Naive thymus-derived CD4-positive, alpha-beta T cell (primary cell): ENCODE results near the gene RPTOR. TPM values are rescaled to one million over a fixed set of nuclear protein-coding genes. Genes with fewer than 3 reads are reported as not detected.
A peak's percentile ranks its signal among the peaks of the same experiment; 100 is the strongest.
"Not testable (repeated sequence)": the region's sequence is repeated elsewhere in the genome, so short reads cannot be mapped to it uniquely, and the experiment has no call there.

ENCODE experiments used
- ATAC-seq: fragments of 150-1000 bp; cut with Tn5 transposase; 2 replicates; pipeline ENCODE4 v1.10.0; 2021; ENCODE audit warnings: mild to moderate bottlenecking, moderate library complexity
- CTCF ChIA-PET: fragments of 350-600 bp; sonication (Branson Sonifier 250); formaldehyde crosslinking; loops from one replicate; lab custom pipeline; 2021; ENCODE audit warnings: antibody characterized with exemption; lab: Charles Lee
- POLR2A ChIA-PET: fragments of 350-600 bp; sonication (Branson Sonifier 250); formaldehyde crosslinking; loops from one replicate; lab custom pipeline; 2021; ENCODE audit warnings: antibody characterized with exemption, inconsistent platforms; lab: Charles Lee
- DNase-seq, 9 donors: peaks; one replicate each; pipeline versions ENCODE4 v3.0.0 to v3.0.0-alpha.2; 2020 to 2022; ENCODE audit warnings: mixed read lengths in 1 of 9
- H3K27ac ChIP-seq: one replicate; pipeline ENCODE4 v1.7.0; 2013; ENCODE audit warnings: mild to moderate bottlenecking, low read depth, low read length, moderate library complexity
- H3K27me3 ChIP-seq, 2 donors: one replicate each; pipeline ENCODE4 v1.7.0; 2013; ENCODE audit warnings: low read length in 2 of 2, mild to moderate bottlenecking in 2 of 2, moderate library complexity in 2 of 2; ENCODE audit not compliant: control insufficient read depth in 2 of 2, insufficient read depth in 2 of 2
- H3K36me3 ChIP-seq, 3 experiments: 1 replicate in 2 of 3; 2 replicates in 1 of 3; pipeline ENCODE4 v1.7.0; 2013; ENCODE audit warnings: low read length in 3 of 3, mild to moderate bottlenecking in 3 of 3, moderate library complexity in 1 of 3; ENCODE audit not compliant: insufficient read depth in 3 of 3, control insufficient read depth in 2 of 3
- H3K4me1 ChIP-seq, 2 donors: one replicate each; pipeline ENCODE4 v1.7.0; 2013; ENCODE audit warnings: low read length in 2 of 2, mild to moderate bottlenecking in 2 of 2, moderate library complexity in 1 of 2; ENCODE audit not compliant: control insufficient read depth in 2 of 2, insufficient read depth in 2 of 2
- H3K4me3 ChIP-seq: 2 replicates; pipeline ENCODE4 v1.7.0; 2013; ENCODE audit warnings: mild to moderate bottlenecking, low read length
- H3K9me3 ChIP-seq, 3 experiments: 1 replicate in 2 of 3; 2 replicates in 1 of 3; pipeline ENCODE4 v1.7.0; 2013; ENCODE audit warnings: low read length in 3 of 3; ENCODE audit not compliant: control insufficient read depth in 2 of 3
- H3K27ac Mint-ChIP-seq, 9 donors: one replicate each; pipeline ENCODE4 v1.8.0; 2020 to 2022; ENCODE audit warnings: mixed read lengths in 9 of 9, mild to moderate bottlenecking in 8 of 9, moderate library complexity in 5 of 9, inconsistent platforms in 2 of 9
- H3K27me3 Mint-ChIP-seq, 5 donors: one replicate each; pipeline ENCODE4 v1.8.0; 2021 to 2022; ENCODE audit warnings: mixed read lengths in 5 of 5, mild to moderate bottlenecking in 1 of 5
- H3K36me3 Mint-ChIP-seq, 5 donors: one replicate each; pipeline ENCODE4 v1.8.0; 2020 to 2022; ENCODE audit warnings: mixed read lengths in 5 of 5, mild to moderate bottlenecking in 3 of 5, inconsistent platforms in 1 of 5
- H3K4me1 Mint-ChIP-seq, 7 donors: one replicate each; pipeline ENCODE4 v1.8.0; 2020 to 2022; ENCODE audit warnings: mixed read lengths in 7 of 7, mild to moderate bottlenecking in 3 of 7, inconsistent platforms in 1 of 7
- H3K4me3 Mint-ChIP-seq, 10 donors: one replicate each; pipeline ENCODE4 v1.8.0; 2020 to 2022; ENCODE audit warnings: mild to moderate bottlenecking in 10 of 10, mixed read lengths in 10 of 10, moderate library complexity in 6 of 10, inconsistent platforms in 2 of 10
- H3K9me3 Mint-ChIP-seq, 11 donors: one replicate each; pipeline ENCODE4 v1.8.0; 2020 to 2022; ENCODE audit warnings: mixed read lengths in 11 of 11, mild to moderate bottlenecking in 4 of 11, inconsistent platforms in 1 of 11, moderate library complexity in 1 of 11
- intact Hi-C, 2 donors: fragments of 100-400 bp; cut with micrococcal nuclease; formaldehyde crosslinking; loops; one replicate each; pipeline ENCODE4 v1.15.1; 2023
- polyA plus RNA-seq, 2 donors: library from polyadenylated mRNA; unstranded; fragments of 300-500 nt; fragmentation: Illumina TruSeq; gene quantifications; one replicate each; pipeline ENCODE4 v1.2.3, GENCODE V29; 2021
- total RNA-seq, 6 experiments: library from RNA in 5 of 6; stranded (reverse) in 5 of 6; gene quantifications; 1 replicate in 5 of 6; 2 replicates in 1 of 6; pipeline ENCODE4 v1.2.3 and lab custom pipeline; 2021 to 2026

RPTOR gene
- total and polyA plus RNA-seq, 7 experiments from 2014 or later = 10.9 to 89.8 (median 59.9) TPM

- H3K9me3 ChIP-seq = no peaks in the 10 kb centered on the region
- DNase-seq (peak in 1 of 9 donors; percentile 18), ATAC-seq (no peak)
- Mint-ChIP-seq H3K9me3 (peaks cover 0 to 15% (median 3%) of the 10 kb centered on the region in 11 donors), H3K36me3 (peaks cover 4 to 33% (median 13%) of the 10 kb centered on the region in 5 donors), H3K27ac (peak overlapping the region; percentile 38 to 88 (median 76)), H3K4me1 (peaks cover 24 to 80% (median 65%) of the 10 kb centered on the region in 7 donors), H3K4me3 (peak overlapping the region in 6 of 10 donors; percentile 1 to 60 (median 37)), H3K27me3 (no peaks in the 10 kb centered on the region)
- POLR2A ChIA-PET = no interaction called here
- no peak overlapping the region for H3K4me3 ChIP-seq
- no peak overlapping the region for H3K27ac ChIP-seq
- CTCF ChIA-PET = interaction anchor here (1.7 kb wide), 1 partner anchor 120 kb away, joined by 5 read pairs; no protein-coding TSS in a partner anchor
- no peaks in the 10 kb centered on the region for H3K36me3 ChIP-seq
- intact Hi-C loops = no loop called here
- H3K4me1 ChIP-seq = no peaks in the 10 kb centered on the region
- H3K27me3 ChIP-seq = no peaks in the 10 kb centered on the region
Measured at GRCh38 chr17:80695979-80696378, 151.3 kb downstream of the RPTOR start.

GRCh38 chr17:80696456-80696855 is 151.8 kb downstream of the RPTOR start:
- H3K4me3 Mint-ChIP-seq = peak overlapping the region in 1 of 10 donors; percentile 45
- H3K9me3 ChIP-seq = no peaks in the 10 kb centered on the region
- peaks cover 24 to 80% (median 64%) of the 10 kb centered on the region in 7 donors for H3K4me1 Mint-ChIP-seq
- CTCF ChIA-PET = interaction anchor here (0.6 to 1.7 kb wide), 2 partner anchors 43 to 121 kb away, joined by 3 to 5 read pairs; no protein-coding TSS in a partner anchor
- peaks cover 0 to 15% (median 3%) of the 10 kb centered on the region in 11 donors for H3K9me3 Mint-ChIP-seq
- DNase-seq (no peak), ATAC-seq (no peak)
- no peaks in the 10 kb centered on the region for H3K27me3 Mint-ChIP-seq
- no peaks in the 10 kb centered on the region for H3K27me3 ChIP-seq
- peak overlapping the region in 6 of 9 donors; percentile 33 to 82 (median 64) for H3K27ac Mint-ChIP-seq
- intact Hi-C loops = no loop called here
- peaks cover 3 to 32% (median 8%) of the 10 kb centered on the region in 5 donors for H3K36me3 Mint-ChIP-seq
- no peaks in the 10 kb centered on the region for H3K36me3 ChIP-seq
- no peak overlapping the region for H3K4me3 ChIP-seq
- POLR2A ChIA-PET = no interaction called here
- H3K4me1 ChIP-seq = no peaks in the 10 kb centered on the region
- no peak overlapping the region for H3K27ac ChIP-seq

- Histone ChIP-seq H3K9me3 (no peaks in the 10 kb centered on the region), H3K27ac (no peak overlapping the region), H3K4me3 (no peak overlapping the region), H3K27me3 (no peaks in the 10 kb centered on the region), H3K4me1 (no peaks in the 10 kb centered on the region), H3K36me3 (no peaks in the 10 kb centered on the region)
- intact Hi-C loops = no loop called here
- Mint-ChIP-seq H3K36me3 (peaks cover 0 to 33% (median 5%) of the 10 kb centered on the region in 5 donors), H3K4me1 (peaks cover 24 to 81% (median 63%) of the 10 kb centered on the region in 7 donors), H3K27ac (peak overlapping the region in 5 of 9 donors; percentile 14 to 53 (median 36)), H3K9me3 (peaks cover 0 to 15% (median 3%) of the 10 kb centered on the region in 11 donors), H3K27me3 (no peaks in the 10 kb centered on the region), H3K4me3 (peak overlapping the region in 1 of 10 donors; percentile 14)
- ATAC-seq = no peak
- DNase-seq = peak in 1 of 9 donors; percentile 18
- POLR2A ChIA-PET = no interaction called here
- CTCF ChIA-PET = interaction anchor here (0.6 to 1.7 kb wide), 2 partner anchors 43 to 121 kb away, joined by 3 to 5 read pairs; no protein-coding TSS in a partner anchor
Measured at GRCh38 chr17:80696964-80697363, 152.3 kb downstream of the RPTOR start.

- Histone ChIP-seq H3K4me3 (no peak overlapping the region), H3K36me3 (no peaks in the 10 kb centered on the region), H3K4me1 (peaks cover 10 to 11% of the 10 kb centered on the region in 2 donors), H3K9me3 (no peaks in the 10 kb centered on the region), H3K27me3 (no peaks in the 10 kb centered on the region), H3K27ac (no peak overlapping the region)
- ChIA-PET POLR2A (interaction anchor here (0.7 kb wide), 1 partner anchor 41 kb away, joined by 3 read pairs; no protein-coding TSS in a partner anchor), CTCF (no interaction called here)
- no peak overlapping the region for H3K4me3 Mint-ChIP-seq
- ATAC-seq (no peak), DNase-seq (no peak)
- H3K27me3 Mint-ChIP-seq = no peaks in the 10 kb centered on the region
- H3K27ac Mint-ChIP-seq = peak overlapping the region in 2 of 9 donors; percentile 44 to 87
- H3K4me1 Mint-ChIP-seq = peaks cover 31 to 92% (median 73%) of the 10 kb centered on the region in 7 donors
- intact Hi-C loops = no loop called here
- H3K9me3 Mint-ChIP-seq = peaks cover 4 to 22% (median 6%) of the 10 kb centered on the region in 11 donors
- peaks cover 5 to 45% (median 10%) of the 10 kb centered on the region in 5 donors for H3K36me3 Mint-ChIP-seq
Measured at GRCh38 chr17:80698297-80698696, 153.7 kb downstream of the RPTOR start.

GRCh38 chr17:80699205-80699604 is 154.6 kb downstream of the RPTOR start:
- H3K9me3 ChIP-seq, H3K36me3 ChIP-seq, H3K27me3 Mint-ChIP-seq, H3K27me3 ChIP-seq, ATAC-seq, H3K4me3 Mint-ChIP-seq, H3K4me3 ChIP-seq, H3K27ac ChIP-seq, intact Hi-C loops: not testable (repeated sequence)
- DNase-seq = peak in 1 of 9 donors; percentile 13
- Mint-ChIP-seq H3K9me3 (peaks cover 4 to 26% (median 7%) of the 10 kb centered on the region in 11 donors), H3K4me1 (peaks cover 38 to 97% (median 81%) of the 10 kb centered on the region in 7 donors), H3K36me3 (peaks cover 9 to 54% (median 15%) of the 10 kb centered on the region in 5 donors), H3K27ac (peak overlapping the region in 1 of 9 donors; percentile 43)
- CTCF ChIA-PET = interaction anchor here (0.8 kb wide), 1 partner anchor 497 kb away, joined by 3 read pairs; no protein-coding TSS in a partner anchor
- POLR2A ChIA-PET = interaction anchor here (0.7 to 1.0 kb wide), 2 partner anchors 11 to 42 kb away, joined by 3 read pairs; no protein-coding TSS in a partner anchor
- peaks cover 19 to 20% of the 10 kb centered on the region in 2 donors for H3K4me1 ChIP-seq

- DNase-seq = no peak
- no peaks in the 10 kb centered on the region for H3K36me3 ChIP-seq
- H3K4me3 Mint-ChIP-seq = peak overlapping the region in 1 of 10 donors; percentile 5
- no peaks in the 10 kb centered on the region for H3K27me3 Mint-ChIP-seq
- ChIA-PET POLR2A (interaction anchor here (0.7 to 2.6 kb wide), 3 partner anchors 8 to 64 kb away, joined by 3 to 10 read pairs (median 5); no protein-coding TSS in a partner anchor), CTCF (interaction anchor here (0.6 kb wide), 1 partner anchor 77 kb away, joined by 3 read pairs; no protein-coding TSS in a partner anchor)
- no peaks in the 10 kb centered on the region for H3K27me3 ChIP-seq
- no peak for ATAC-seq
- peaks cover 47 to 97% (median 82%) of the 10 kb centered on the region in 7 donors for H3K4me1 Mint-ChIP-seq
- peaks cover 11 to 69% (median 18%) of the 10 kb centered on the region in 5 donors for H3K36me3 Mint-ChIP-seq
- H3K4me1 ChIP-seq = peaks cover 26 to 35% of the 10 kb centered on the region in 2 donors
- H3K4me3 ChIP-seq = no peak overlapping the region
- peaks cover 4 to 28% (median 7%) of the 10 kb centered on the region in 11 donors for H3K9me3 Mint-ChIP-seq
- no peaks in the 10 kb centered on the region for H3K9me3 ChIP-seq
- intact Hi-C loops = loop anchor here (5.0 to 10.0 kb wide), 2 partner anchors 41 to 247 kb away; no protein-coding TSS in a partner anchor
- H3K27ac ChIP-seq = no peak overlapping the region
- H3K27ac Mint-ChIP-seq = peak overlapping the region in 5 of 9 donors; percentile 39 to 88 (median 58)
Measured at GRCh38 chr17:80701730-80702129, 157.1 kb downstream of the RPTOR start.
